DMS153 treated with DMSO at 0.1 percent for 48 hours (cell line): ENCODE measurements around the gene GALNT9.

Source experiments
- DNase-seq: peaks from one replicate; lab custom pipeline; 2025; ENCODE audit not compliant: unreplicated experiment; lab: John Stamatoyannopoulos, UW

The GALNT9 gene

DNA sequence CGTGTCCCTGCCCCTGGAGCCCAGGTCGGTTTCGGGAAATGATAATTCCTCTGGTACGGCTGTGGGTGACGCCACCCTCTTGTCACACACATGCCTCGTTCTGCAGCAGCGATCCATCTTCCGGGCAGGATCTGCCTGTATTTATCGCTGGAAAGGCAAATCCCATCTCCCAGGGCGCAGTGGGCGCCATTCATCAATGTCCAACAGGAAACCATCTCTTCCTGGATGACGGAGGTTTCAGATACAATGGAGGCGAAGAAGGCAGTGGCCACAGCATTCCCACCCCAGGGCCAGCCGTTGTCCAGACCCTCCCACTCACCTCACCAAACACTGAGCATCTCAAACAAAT is 110.9 kb downstream of the GALNT9 start:
- DNase-seq = no peak

DNA sequence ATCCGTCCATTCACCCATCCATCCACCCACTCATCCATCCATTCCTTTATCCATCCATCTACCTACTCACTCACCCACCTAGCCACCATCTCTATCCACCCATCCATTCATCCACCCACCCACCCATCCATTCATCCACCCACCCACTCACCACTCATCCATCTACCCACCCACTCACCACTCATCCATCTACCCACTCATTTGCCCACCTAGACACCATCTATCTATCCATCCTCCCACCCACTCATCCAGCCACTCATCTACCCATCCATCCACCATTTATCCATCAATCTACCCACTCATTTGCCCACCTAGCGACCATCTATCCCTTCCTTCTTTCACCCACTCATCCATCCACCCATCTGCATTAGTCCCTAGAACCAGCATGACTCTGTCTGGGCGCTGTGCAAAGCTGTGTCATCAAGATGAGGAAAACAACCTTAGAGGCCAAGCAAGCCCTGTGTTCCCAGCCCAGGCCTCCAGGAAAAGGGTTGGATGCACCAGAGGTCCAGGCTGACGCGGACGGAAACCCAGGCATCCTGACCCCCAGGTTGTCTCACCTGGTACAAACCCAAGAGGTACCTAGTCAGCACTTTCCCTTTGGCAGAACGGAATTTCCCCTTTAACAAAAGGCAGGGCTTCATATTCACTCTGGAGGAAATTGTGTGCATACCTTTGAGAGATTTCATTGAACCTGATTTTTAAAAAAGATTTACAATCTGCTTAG is 111.4 kb downstream of the GALNT9 start:
- DNase-seq = no peak

DNA sequence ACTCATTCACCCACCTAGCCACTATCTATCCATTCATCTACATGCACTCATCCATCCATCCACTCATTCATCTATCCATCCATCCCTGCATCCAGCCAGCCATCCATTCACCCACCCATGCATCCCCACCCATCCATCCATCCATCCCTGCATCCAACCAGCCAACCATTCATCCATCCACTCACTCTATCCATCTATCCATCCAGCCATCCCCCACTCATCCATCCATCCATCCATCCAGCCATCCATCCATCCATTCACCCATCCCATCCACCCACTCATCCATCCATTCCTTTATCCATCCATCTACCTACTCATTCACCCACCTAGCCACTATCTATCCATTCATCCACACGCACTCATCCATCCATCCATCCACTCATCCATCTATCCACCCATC is 112.0 kb downstream of the GALNT9 start:
- no peak for DNase-seq

DNA sequence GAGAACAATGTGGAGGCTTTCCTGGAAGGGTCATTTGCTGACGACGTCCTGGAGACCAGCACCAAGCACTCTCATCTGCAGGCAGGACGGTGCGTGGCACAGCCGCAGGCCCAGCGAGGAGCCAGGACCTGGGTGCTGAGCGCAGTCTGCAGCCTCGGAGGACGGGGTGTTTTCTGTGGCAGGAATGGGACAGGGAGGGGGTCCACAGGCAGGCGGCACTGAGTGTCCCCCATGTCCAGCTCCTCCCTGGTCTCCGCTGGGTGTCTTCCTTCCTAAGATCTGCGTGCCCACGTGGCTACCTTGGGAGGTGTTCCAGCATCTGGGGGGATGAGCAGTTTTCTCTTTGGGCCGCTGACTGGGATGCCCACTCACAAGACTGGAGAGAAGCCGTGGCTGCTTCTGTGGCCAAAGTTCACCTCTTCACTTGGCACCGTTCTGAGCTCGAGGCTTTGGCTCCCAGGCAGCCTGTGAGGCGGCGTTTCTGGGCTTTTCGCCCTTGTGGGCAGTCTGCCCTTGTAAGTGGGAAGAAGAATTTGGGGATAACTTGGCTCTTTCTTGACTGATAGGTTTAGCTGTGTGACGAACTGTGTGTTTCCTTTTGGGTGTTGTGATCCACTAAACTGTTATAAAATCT is 112.9 kb downstream of the GALNT9 start:
- no peak for DNase-seq

DNA sequence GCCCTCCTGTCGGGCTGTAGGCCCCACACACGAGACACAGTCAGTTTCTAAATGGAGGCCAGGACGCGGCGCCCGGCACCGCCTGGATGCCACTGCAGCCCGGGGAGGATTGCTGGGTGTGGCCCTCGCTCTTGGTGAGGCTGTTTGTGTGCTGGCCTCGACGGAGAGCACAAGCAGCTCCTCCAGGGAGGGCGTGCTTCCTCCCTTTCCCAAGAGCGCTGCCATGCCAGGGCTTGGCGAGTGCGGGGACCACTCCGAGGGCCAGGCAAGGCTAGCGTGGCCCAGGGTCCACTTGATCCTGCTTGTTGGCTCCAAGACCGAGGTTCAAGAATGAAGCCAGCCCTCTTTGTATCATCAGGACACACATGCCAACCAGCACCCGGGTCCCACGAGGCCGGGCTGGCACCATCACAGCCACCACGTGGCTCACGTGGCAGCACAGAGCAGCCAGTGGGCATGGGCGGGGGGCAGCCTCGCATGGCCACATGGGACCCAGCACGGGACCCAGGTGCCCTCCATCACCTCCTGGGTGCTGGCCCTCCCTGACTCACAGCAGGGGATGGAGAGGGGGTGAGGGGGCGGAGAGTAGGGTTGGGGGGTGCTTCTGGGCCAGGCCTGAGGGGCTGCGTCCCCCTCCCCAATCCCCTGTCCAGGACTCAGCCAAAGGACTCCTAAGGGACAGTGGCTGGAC is 113.9 kb downstream of the GALNT9 start:
- DNase-seq = no peak

DNA sequence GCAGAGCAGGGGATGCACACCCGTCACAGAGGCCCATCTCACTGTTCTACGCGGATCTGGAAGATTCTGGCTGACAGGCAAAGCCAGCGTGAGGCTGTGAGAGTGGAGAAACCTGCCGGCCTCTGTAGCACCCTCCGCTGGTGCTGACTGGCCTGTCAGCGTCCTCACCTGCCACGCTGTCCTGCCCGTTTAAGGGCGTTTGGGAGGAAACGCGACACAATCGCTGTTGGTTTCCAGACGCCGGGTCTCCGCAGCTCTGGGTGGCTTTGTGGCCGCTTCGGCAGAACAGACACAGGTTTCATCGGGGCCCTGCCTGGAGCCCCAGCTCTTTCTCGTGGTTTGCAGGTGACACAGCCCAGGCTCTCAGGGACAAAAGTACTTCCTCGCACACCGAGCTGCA is 114.5 kb downstream of the GALNT9 start:
- no peak for DNase-seq

DNA sequence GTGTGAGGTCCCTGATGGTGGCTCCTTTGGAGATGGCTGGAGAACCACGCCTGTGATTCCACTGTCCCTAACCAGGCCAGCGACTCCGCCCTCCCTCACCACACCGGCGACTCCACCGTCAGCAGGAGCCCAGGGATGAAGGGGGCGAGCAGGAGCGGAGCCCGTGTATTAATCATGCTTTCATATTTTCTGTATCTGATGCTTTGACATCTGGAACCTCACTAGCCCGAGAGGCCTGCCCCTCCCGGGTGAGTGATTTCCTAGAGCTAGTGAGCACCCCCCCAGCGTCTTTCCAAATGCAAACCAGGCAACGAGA is 115.3 kb downstream of the GALNT9 start:
- DNase-seq = no peak

DNA sequence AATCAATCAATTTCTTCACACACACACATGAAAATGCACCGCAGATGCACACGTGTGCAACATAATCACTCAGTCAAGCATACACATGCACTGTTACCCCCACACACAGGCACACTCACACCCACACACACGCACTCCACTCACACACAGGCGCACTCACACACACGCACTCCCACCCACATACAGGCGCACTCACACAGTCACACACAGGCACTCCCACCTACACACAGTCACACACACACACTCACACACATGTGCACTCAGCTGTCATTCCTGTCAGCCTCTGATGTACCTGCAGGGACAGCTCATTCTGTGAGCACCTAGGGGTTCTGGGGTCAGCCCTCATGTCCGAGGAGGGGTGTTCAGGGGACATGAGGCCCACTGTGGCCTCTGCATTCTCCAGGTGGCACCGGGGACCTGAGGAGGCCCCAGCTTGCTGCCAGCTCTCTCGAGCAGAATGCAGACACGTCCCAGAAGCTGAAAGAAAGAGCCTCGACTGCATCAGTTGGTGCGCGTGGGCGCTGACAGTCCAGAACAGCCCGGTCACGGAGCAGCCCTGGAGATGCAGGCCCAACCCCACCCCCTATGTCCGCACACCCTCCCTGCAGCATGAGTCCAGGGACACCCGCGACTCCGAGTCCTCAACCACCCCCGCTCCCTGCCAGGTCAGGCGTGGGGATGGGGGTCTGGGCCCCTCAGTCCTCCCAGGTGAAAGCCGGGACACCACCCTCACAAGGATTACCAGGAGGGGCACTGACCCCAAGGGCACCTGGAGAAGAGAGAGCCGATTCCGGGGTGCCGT is 115.8 kb downstream of the GALNT9 start:
- no peak for DNase-seq

DNA sequence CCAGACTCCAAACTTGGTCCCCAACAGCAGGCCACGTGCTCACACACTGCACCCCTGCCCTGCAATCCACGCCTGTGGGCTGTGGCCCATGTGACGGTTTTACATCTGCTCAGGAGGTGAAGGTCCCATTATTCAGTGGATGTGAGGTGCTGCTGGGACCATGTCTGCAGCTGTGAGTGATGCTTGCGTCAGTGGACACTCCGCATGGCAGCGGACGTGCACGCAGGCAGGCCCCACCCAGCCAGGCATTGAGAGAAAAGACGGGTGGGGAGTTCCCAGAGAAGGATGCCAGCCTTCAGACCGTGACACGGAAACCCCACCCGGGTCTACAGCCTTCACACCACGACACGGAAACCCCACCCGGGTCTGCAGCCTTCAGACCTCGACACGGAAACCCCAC is 117.6 kb downstream of the GALNT9 start:
- DNase-seq = no peak

DNA sequence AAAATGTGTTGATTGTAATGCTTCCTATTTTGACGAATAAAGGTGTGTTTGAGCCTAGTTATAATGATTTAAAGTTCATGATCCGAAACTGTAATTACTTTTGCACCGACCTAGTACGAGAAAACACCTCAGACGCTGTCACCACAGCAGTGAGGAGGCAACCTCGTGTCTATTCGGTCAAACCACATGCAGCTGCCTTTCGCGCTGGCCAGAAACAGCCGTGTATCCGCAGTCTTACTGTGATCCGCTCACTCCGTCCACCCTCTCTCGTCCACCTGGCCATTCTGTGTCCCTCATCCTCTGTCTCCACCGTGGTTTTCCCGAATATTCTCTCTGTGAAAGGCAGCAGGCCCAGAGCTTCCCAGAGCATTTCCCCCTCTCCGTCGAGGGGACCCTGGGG is 118.1 kb downstream of the GALNT9 start:
- DNase-seq = no peak

DNA sequence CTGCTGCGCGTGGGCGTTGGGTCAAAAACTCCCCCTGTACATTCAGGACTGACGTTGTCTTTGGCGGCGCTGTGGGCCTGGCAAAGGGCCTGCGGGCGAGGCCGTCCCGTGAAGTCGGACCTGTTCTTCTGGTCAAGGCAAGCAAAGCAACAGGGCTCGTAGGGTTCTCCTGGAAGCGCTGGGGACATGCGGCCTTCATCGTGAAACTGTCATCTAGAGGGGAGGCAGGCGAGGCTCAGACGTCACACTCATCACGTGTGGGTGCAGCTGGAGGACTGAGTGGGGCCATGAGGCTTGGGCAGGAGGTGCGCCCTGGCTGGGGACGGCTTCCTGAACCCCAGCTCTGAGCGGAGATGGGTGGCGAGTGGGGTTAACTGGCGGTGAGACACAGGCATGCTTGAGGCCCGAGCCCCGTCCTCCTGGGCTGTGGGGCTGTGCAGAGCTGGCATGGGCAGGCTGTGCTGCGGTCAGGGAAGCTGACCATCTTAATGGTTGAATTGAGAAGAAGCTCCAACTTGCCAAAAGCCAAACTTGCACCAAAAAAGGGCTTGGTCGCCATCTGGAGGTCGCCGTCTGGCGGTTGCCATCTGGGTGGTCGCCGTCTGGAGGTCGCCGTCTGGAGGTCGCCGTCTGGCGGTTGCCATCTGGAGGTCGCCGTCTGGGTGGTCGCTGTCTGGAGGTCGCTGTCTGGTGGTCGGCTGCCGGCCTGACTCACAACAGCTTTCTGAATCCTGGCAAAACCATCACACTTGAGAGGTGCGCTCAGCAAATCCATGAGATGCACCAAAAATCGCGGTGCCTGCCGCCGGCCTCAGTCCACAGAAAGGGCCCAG is 119.0 kb downstream of the GALNT9 start:
- no peak for DNase-seq

DNA sequence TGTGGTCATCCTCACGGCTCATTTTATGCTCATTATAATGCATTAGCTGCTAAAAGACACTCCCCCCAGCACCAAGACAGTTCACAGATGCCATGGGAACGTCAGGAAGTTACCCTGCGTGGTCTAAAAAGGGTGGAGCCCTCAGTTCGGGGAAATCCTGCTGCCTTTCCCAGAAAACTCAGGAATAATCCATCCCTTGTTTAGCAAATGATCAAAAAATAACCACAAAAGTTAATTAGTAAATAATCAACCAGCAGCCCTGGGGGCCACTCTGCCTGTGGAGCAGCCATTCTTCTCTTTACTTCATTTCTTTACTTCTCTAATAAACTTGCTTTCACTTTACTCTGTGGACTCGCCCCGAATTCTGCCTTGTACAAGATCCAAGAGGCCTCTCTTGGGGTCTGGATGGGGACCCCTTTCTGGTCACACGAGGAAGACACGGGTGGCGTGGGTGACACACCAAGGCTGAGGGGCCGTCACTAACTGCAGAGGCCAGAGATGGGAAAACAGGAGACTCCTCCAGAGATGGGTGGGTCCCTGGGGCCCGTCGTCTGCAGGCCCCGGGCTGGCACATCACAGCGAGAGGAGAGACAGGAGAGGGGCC is 119.7 kb downstream of the GALNT9 start:
- DNase-seq = no peak

DNA sequence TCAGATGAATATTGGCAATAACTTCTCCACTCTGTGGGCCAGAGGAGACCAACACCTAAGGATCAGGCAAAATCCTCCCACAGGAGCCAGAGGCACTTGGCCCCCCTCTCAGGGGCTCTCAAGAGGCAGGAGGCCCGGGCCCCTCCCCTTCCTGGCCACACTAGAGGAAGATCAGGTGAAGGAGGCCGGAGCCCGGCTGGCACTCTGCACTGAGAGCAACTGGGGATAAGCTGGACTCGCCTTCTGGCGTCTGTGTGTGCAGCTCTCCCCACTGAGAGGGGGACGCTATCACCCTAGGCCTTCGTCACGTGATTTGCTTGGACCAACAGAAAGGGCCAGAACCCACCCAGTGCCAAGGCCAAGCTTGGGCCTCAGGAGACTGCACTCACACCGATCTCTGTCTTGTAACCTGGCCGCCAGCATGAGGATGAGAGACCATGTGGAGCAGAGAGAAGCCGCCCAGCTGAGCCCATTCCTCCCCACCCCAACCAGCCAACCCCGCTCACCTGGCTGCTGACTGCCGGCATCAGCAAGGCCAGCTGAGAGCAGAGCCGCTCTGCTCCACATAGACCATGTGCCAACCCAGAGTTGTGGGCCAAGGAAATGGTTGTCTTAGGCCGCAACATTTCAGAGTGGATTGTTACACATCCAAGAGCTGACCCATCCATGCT is 121.1 kb downstream of the GALNT9 start:
- no peak for DNase-seq

DNA sequence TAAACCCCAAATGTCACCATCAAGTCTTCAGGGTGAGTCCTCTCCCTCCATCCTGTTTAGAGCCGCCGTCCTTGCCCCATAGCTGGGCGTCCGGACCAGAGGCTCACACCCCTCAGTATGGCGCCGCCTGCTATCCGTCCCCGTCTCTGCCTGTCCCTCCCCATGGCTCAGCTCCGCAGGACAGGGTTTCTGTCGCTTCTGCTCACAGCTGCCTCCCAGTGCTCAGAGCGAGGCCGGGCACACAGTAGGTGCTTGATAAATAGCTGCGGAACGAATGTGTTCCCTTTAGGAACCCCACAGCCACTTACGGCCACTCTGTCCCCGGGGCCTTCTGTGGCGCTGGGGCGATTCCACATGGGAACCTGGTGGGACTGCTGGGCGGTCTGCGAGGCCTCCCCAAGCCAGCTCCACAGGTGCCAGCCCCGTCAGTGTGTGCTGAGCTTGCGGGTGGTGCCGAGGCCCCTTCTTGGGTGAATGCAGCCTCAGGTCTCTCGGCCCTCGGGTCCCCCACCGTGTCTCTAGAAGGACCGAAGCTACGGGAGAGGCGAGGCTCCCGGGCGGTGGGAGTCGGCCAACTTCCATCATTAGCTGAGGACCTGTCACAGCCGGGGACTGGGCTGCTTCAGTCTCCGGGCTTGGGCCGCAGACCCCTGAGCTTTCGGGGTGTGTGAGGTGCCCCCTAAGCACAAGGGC is 122.2 kb downstream of the GALNT9 start:
- DNase-seq = no peak

DNA sequence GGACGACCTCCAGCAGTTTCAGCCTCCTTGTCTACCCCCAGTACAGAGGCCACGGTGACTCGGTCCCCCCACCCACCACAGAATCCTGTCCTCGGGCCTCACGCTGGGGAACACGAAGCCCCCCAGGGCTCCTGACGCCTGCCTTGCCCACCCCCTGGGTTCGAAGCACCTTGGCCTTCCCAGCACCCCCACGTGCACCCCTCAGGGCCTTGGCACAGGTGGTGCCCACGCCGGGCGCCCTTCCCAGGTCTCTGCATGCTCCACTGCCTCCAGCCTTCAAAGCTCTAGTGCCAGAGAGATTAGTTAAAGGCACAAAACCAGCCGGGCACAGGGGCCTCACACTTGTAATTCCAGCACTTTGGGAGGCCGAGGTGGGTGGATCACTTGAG is 123.3 kb downstream of the GALNT9 start:
- DNase-seq = no peak

DNA sequence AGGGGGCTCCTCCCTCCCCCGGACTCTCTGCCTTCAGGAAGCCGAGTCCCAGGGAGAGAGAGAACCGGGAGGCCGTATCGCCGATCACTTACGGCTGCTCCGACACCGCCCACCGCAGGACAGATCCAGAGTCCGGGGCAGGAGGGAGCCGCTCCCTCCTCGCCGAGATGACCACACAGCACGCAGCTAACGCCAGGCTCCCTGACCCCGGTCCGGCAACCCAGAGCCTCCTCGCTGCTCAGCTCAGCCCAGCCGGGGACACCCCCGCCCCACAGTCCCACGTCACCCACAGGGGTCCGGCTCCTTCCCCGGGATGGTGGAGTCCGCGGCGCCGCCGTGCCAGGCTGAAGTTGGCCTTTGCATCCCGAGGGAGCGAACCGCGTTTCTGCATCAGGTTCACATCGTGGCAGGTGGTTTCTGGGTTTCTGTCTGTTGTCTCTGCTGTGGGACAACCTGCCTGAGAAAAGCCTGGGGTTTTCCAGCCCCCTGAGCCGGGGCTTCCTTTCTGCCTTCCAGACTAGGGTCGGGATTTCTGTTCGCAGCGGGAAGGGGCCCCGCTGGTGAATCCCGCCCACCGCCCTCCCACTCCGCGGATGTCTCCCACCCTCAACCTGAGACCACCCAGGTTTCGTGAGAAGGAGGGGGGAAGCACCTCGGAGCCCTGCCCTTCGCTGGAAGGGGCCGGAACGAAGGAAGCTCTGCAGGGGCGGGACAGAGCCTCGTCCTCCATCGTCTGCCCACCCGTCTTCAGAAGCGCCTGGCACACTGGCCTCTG is 123.9 kb downstream of the GALNT9 start:
- DNase-seq = no peak

DNA sequence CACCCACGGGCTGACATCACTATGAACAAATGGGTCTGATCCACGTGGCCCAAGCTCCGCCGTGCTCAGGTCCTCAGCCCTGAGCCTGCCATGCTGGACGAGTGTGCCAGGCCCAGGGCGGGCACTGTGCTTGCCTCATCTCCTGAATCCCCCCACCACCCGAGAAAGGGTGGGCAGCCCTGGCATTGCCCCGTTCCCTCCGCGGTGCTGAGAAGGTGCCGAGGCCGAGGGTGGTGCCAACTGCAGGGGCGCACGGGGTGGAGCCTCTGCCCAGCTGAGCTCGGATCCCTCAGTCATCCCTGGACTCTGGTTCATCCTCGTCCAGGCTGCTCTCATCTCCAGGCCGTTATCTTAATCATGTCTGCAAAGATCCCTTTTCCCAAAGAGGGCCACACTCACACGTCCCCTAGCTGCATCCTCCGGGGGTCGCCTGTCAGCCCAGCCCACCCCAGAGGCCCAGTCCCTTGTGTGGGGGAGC is 124.6 kb downstream of the GALNT9 start:
- no peak for DNase-seq

DNA sequence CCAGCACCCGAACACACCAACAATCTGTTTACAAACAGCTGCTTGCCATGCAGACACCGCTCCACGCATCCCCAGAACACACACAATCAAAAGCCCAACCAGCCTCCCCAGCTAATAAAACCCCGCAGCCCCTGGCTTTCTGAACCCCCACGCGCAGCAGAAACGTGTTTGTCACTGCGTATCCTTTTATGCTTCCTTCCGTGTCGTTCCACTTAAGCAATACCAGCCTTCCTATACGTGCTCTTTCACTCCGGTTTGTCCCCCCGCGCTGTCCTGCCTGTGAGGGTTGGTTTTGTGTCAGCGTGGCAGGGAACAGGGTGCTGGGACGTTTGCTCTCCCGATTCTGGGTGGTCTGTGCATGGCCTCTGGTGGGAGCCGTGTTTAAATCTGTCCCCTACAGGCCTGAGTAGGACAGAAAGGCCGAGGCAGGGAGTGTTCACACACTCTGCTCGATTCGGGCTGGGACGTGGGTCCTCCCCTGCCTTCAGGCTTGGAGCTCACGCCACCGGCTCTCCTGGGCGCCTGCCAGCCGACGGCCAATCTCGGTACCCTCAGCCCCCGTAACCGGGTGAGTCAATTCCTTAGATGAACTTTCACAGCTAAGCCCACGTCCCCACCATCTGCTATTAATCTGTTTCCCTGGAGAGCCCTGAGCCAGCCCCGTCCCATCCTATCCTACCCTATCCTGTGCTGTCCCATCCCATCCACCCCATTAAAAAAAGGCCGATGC is 125.2 kb downstream of the GALNT9 start:
- DNase-seq = no peak
